Memory B cell (primary cell): ENCODE results near the gene DNAH10.

Source experiments
- ATAC-seq: fragments of 150-1000 bp; cut with Tn5 transposase; 2 replicates; pipeline ENCODE4 v1.10.0; 2021; ENCODE audit warnings: low read depth, mild to moderate bottlenecking, moderate library complexity
- DNase-seq, 2 donors: peaks; one replicate each; pipeline ENCODE4 v3.0.0; 2022; ENCODE audit warnings: low spot score in 2 of 2
- H3K27ac Mint-ChIP-seq: one replicate; pipeline ENCODE4 v1.8.0; 2022; ENCODE audit warnings: mild to moderate bottlenecking, moderate library complexity, mixed read lengths
- H3K27me3 Mint-ChIP-seq: one replicate; pipeline ENCODE4 v1.8.0; 2022; ENCODE audit warnings: mixed read lengths
- H3K36me3 Mint-ChIP-seq: one replicate; pipeline ENCODE4 v1.8.0; 2022; ENCODE audit warnings: mild to moderate bottlenecking, mixed read lengths
- H3K4me1 Mint-ChIP-seq: one replicate; pipeline ENCODE4 v1.8.0; 2022; ENCODE audit warnings: mixed read lengths
- H3K4me3 Mint-ChIP-seq: one replicate; pipeline ENCODE4 v1.8.0; 2022; ENCODE audit warnings: mild to moderate bottlenecking, moderate library complexity, mixed read lengths
- H3K9me3 Mint-ChIP-seq: one replicate; pipeline ENCODE4 v1.8.0; 2022; ENCODE audit warnings: mixed read lengths

The DNAH10 gene

DNA sequence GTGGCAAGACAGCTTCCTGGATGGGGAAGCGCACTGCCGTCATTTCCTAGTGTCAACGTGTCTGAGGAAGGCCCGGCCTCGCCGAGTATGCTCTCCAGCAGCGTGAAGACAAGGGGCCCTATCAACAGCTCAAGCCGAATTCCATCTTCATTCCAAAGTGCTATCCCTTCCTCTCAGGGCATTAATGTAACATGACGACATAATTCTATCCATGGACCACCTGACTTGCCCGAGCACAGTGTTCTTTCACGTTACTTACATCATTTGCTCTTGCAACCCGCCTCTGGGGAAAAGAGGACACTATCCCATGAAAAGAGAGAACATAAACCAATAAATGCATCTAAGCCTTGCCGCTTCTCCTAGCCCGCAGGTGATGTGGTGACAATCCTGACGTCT lies 187.7 kb downstream of the DNAH10 start:
- no peak for DNase-seq
- Mint-ChIP-seq H3K27me3 (no peaks in the 10 kb centered on the region), H3K27ac (no peak overlapping the region), H3K36me3 (peaks cover 12% of the 10 kb centered on the region), H3K9me3 (no peaks in the 10 kb centered on the region), H3K4me3 (no peak overlapping the region), H3K4me1 (peaks cover 3% of the 10 kb centered on the region)
- ATAC-seq, result no peak

DNA sequence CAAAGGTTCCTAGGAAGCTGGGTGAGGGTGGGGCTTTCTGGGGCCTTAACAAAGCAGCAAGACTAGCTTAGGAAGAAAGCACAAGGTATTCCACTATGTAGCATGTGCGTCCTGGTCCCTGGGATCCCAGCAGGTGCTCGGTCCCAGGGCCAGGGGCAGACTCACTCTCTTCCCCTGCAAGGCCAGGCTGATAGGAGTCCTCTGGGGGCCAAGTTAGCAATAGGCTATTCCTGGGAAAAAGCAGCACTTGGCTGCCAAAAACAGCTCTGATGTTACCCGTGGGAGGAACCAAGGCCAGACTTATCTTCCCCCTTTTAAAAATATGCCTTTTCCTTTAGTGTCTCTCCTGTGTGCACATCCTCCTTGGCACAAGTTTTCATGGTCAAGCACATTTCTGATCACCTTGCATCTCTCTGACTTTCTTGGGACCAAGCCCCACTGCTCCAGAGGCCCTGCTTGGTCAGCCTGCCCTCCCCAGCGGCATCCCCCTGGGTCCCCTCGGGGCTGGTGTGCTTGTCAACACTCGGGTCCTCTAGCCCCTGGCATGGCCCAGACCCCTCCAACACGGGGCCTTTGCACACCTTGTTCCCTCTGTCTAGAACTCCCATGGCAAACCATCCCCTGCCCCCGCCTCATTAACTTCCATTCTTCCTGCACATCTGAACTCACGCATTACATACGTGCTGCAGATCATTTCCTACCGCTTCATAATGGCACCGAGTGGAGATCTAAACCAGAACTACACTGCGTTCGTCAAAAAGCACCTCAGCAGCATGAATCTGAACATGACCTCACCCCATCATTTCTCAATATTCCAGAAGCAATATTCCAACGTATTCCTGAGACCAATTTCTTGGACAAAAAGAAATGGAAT lies 188.6 kb downstream of the DNAH10 start:
- Mint-ChIP-seq H3K36me3 (peaks cover 11% of the 10 kb centered on the region), H3K27me3 (no peaks in the 10 kb centered on the region), H3K9me3 (no peaks in the 10 kb centered on the region), H3K27ac (no peak overlapping the region), H3K4me1 (peaks cover 3% of the 10 kb centered on the region), H3K4me3 (no peak overlapping the region)
- DNase-seq, result no peak
- no peak for ATAC-seq

DNA sequence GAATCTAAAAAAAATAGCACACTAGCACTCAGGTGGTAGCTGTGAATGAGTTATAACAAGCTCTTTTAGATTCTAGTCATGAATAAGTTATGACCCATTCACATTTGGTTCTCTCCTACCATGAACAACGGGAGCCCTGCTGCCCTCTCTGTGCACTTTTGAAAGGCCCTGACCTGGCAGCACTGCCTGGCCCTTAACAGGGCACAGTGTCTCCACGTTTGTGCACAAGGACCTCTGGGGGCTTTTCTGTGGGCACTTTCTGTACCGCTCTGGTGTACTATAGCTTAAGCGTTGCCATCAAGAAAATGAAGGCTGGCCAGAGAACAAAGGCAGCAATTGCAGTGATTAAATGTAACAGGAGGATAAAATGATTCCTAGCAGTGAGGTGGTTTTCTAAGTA lies 189.4 kb downstream of the DNAH10 start:
- peaks cover 3% of the 10 kb centered on the region for H3K4me1 Mint-ChIP-seq
- H3K36me3 Mint-ChIP-seq, result peaks cover 6% of the 10 kb centered on the region
- no peak overlapping the region for H3K4me3 Mint-ChIP-seq
- ATAC-seq (no peak), DNase-seq (no peak)
- H3K9me3 Mint-ChIP-seq, result no peaks in the 10 kb centered on the region
- no peaks in the 10 kb centered on the region for H3K27me3 Mint-ChIP-seq
- H3K27ac Mint-ChIP-seq, result no peak overlapping the region

DNA sequence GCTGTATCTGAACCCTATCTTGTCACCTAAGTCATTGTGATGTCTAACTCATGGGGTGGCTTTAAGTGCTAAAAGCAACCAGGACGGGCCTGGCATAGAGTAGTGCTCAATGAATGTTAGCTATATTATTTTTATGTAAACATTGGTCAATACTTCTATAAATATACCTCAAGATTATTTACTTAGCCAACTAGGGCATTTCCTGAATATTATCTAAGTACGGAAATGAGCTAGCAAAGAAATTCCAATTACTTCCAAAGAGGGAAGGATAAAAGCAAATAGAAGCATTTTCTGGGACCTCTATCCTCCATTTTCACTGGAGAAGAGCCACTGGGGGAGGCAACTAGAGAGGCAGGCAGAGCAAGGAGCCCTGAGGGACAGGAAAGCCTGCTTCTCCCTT lies 189.9 kb downstream of the DNAH10 start:
- Mint-ChIP-seq H3K27me3 (no peaks in the 10 kb centered on the region), H3K27ac (no peak overlapping the region), H3K4me3 (no peak overlapping the region), H3K36me3 (peaks cover 7% of the 10 kb centered on the region), H3K4me1 (peaks cover 3% of the 10 kb centered on the region), H3K9me3 (no peaks in the 10 kb centered on the region)
- no peak for ATAC-seq
- DNase-seq, result no peak

DNA sequence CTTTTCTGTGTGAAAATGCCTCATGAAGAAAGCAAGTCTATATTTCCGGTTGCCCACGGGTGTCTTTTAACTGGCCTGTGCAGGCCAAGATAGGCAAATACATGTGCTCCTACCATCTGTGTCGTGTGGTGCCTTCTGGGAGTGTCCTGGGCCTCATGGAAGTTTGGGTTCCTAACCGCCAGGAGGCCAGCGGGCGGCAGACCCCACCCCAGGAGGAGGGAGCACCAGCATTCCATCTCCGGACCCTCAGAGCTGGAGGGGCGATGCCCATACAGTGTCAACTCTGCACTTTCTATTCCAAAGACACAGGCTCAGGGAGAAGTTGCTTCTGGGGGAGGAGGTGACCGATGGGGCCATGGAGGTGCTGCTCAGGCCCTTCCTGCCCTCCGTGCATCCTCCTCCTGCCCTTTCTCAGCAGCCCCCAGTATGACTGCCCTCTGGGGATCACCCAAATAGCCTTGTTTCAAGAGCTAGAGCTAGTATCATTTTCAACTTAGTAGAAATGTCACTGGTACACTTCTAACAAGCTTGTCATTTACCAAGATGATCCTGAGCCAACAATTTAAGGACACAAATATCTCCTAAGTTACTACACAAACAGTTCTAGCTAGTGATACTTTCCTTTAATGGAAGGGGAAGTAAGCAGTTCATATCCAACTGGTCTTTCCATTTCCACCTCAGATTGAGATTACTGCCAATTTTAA lies 192.7 kb downstream of the DNAH10 start:
- peaks cover under 1% of the 10 kb centered on the region for H3K4me1 Mint-ChIP-seq
- ATAC-seq (no peak), DNase-seq (no peak)
- peaks cover 3% of the 10 kb centered on the region for H3K36me3 Mint-ChIP-seq
- H3K27me3 Mint-ChIP-seq, result no peaks in the 10 kb centered on the region
- H3K27ac Mint-ChIP-seq, result no peak overlapping the region
- H3K9me3 Mint-ChIP-seq, result no peaks in the 10 kb centered on the region
- no peak overlapping the region for H3K4me3 Mint-ChIP-seq

DNA sequence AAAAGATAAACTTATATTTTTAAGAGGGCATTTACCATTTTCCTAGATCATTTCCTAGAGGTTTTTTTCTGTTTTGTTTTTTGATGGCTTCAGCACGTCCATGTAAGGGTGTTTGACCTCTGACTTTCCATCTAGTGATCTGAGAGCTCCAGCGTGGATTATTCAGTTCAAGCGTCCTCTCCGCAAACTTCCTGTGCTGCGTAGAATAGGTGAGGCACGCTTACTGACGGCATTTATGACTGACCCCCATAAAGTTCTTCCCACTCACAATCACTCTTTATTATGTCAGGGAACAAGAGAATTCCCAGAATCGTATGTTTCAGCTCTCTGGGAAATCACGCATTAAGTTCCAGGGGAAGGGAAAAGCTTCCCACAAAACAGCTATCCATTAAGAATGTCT lies 194.1 kb downstream of the DNAH10 start:
- Mint-ChIP-seq H3K9me3 (no peaks in the 10 kb centered on the region), H3K36me3 (peaks cover 3% of the 10 kb centered on the region), H3K27me3 (no peaks in the 10 kb centered on the region), H3K4me1 (no peaks in the 10 kb centered on the region), H3K27ac (no peak overlapping the region), H3K4me3 (no peak overlapping the region)
- ATAC-seq (no peak), DNase-seq (no peak)

DNA sequence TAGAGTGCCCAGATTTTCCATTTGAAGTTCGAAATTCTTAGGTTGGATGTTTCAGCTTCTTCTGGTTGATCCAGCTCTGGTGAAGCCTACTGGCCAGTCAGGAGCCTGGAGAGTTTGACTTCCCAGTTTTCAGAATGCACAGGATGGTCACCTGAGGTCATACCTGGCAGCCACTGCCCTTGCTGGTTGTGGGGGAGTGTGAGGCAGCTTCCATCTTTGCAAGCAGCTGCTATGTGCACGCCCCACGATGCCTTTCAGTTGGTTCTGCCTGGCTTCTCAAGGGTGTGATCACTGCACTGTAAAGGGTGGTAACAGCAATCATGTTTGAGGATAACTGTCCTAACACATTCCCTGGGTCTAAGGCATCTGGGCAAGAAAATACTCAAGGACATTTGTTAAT lies 195.1 kb downstream of the DNAH10 start:
- H3K9me3 Mint-ChIP-seq, result no peaks in the 10 kb centered on the region
- H3K4me3 Mint-ChIP-seq, result no peak overlapping the region
- no peaks in the 10 kb centered on the region for H3K27me3 Mint-ChIP-seq
- ATAC-seq (no peak), DNase-seq (no peak)
- H3K27ac Mint-ChIP-seq, result no peak overlapping the region
- H3K4me1 Mint-ChIP-seq, result no peaks in the 10 kb centered on the region
- H3K36me3 Mint-ChIP-seq, result peaks cover 3% of the 10 kb centered on the region

DNA sequence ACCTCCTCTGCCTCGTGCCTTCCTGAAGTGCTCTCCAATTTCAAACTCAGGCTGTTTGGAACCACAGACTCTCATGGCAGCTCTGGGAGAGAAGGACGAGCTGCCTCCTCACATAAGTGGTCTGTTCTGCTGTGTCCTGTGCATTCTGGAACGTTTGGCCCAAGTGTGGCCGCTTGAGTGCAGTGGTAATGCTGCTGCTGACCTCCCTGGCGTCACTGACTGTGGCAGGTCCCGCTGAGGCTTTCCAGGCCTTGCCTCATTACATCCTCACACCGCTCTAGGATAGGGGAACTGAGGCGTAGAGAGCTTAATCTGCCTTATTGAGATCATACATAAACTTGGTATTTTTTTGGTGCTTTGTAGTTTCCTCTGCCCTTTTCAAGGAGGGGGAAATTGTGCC lies 196.4 kb downstream of the DNAH10 start:
- H3K9me3 Mint-ChIP-seq, result no peaks in the 10 kb centered on the region
- H3K4me1 Mint-ChIP-seq, result peaks cover 3% of the 10 kb centered on the region
- DNase-seq (no peak), ATAC-seq (no peak)
- H3K4me3 Mint-ChIP-seq, result no peak overlapping the region
- H3K27ac Mint-ChIP-seq, result no peak overlapping the region
- peaks cover 3% of the 10 kb centered on the region for H3K36me3 Mint-ChIP-seq
- H3K27me3 Mint-ChIP-seq, result no peaks in the 10 kb centered on the region

DNA sequence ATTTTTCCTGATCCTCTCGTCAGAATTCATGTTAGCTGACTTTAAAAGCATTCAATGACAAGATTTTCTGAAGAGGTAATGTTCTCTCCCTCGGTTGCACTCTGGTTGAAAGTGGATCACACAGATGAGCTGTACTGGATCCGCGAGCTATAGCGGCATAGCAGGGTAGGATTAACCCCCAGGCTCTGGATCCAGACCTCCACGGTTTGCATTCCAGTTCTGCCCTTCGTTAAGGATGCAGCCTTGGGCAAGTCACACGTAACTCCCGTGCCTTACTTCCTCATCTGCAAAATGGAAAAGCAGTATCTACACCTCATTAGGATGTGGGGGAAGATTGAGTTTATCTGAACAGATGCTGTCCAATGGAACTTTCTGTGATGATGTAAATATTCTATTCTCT lies 196.8 kb downstream of the DNAH10 start:
- ATAC-seq (no peak), DNase-seq (no peak)
- Mint-ChIP-seq H3K4me3 (no peak overlapping the region), H3K9me3 (no peaks in the 10 kb centered on the region), H3K27ac (no peak overlapping the region), H3K27me3 (no peaks in the 10 kb centered on the region), H3K36me3 (peaks cover 3% of the 10 kb centered on the region), H3K4me1 (peaks cover 3% of the 10 kb centered on the region)

DNA sequence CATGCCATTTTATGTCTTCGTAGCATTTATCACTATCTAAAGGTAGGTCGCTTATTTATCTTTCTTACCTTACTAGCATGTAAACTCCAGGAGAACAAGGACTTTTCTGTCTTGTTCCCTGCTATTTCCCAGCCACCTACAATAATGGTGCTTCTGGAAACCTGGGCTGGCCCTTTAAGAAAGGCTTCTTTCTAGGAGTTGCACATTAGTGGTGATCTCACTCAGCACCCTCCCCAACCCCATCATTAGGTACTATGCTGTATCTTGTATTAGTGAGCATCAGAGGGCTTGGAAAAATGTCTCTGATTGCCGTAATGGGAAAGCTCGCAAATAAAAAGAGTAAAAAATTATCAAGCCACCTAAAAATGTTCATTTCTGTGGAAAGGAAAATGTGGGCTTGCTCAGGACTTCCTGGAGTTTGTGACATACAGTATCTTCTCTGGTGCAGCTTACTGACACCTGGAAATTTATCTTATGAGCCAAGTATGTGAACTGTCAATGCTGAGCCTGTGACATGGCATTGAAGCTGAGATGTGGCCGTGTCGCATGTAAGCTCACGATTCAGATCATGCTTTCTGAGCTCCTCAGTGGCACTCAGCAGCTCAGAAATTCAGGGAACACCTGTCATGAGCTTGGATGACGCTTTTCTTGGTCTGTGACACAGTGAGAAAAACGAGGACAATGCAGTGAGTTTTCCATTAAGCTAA lies 198.1 kb downstream of the DNAH10 start:
- H3K4me3 Mint-ChIP-seq, result no peak overlapping the region
- H3K27ac Mint-ChIP-seq, result no peak overlapping the region
- no peaks in the 10 kb centered on the region for H3K27me3 Mint-ChIP-seq

DNA sequence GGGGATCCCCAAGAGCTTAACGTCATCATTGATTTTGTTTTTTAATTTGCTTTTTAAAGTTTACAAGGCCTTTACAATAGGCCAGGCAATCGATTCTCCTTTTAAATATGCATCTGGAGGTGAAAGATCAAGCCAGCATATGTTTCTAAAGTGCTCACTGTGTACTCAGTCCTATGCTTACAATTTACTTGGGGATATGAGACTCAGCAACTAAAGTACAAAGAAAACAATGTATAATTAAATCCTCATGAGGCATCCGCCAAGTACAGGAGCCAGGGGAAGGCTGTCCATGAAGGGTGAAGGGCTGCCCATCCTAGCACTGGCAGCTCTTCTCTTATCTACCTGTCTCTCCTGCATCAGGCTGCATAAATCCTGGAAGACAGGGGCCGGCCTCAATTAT lies 198.8 kb downstream of the DNAH10 start:
- H3K27me3 Mint-ChIP-seq, result no peaks in the 10 kb centered on the region
- no peak overlapping the region for H3K4me3 Mint-ChIP-seq
- H3K36me3 Mint-ChIP-seq, result peaks cover 3% of the 10 kb centered on the region
- H3K4me1 Mint-ChIP-seq, result peaks cover 3% of the 10 kb centered on the region
- no peak for DNase-seq
- no peaks in the 10 kb centered on the region for H3K9me3 Mint-ChIP-seq
- H3K27ac Mint-ChIP-seq, result no peak overlapping the region
- ATAC-seq, result no peak

More for the DNA sequence above, 198.1 kb downstream of the DNAH10 start:
- H3K4me1 Mint-ChIP-seq, result peaks cover 3% of the 10 kb centered on the region
- DNase-seq, result no peak
- ATAC-seq, result no peak
- no peaks in the 10 kb centered on the region for H3K9me3 Mint-ChIP-seq
- H3K36me3 Mint-ChIP-seq, result peaks cover 3% of the 10 kb centered on the region

DNA sequence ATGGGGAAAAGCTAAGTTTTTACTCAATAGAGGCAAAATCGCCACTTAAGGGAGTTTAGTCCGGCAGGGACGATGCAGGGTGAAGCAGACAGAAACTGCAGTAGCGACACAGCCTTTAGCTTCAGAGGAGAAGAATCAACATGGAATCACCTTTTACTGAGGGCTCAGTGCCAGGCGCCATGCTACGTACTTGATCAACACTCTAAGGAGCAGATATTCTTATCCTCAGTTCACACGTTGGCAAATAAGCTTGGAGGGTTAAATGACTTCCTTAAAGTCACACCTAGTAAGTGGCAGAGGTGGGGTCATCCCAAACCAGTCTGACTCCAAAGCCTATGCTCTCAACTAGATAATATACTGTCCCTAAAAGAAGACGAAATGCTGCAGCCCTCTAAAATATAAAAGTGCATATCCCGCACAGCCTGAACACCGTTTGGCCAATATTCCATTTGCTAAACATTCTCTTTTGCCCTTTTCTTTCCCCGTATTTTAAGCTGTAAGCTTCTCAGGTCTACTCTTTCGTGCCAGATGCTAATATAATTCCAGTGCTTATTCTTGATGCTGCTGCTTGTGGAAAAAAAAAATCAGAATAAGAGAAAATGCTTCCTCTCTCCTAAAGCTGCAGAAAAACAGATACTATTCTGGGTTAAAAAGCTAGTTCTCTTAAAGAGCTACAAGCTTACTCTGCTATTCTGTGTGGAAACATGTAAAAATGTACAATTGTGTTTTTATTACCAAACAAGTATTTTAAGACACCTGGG lies 199.7 kb downstream of the DNAH10 start:
- H3K4me1 Mint-ChIP-seq, result peaks cover 3% of the 10 kb centered on the region
- no peaks in the 10 kb centered on the region for H3K27me3 Mint-ChIP-seq
- H3K4me3 Mint-ChIP-seq, result no peak overlapping the region
- no peak overlapping the region for H3K27ac Mint-ChIP-seq
- ATAC-seq (no peak), DNase-seq (no peak)
- H3K9me3 Mint-ChIP-seq, result no peaks in the 10 kb centered on the region
- no peaks in the 10 kb centered on the region for H3K36me3 Mint-ChIP-seq

DNA sequence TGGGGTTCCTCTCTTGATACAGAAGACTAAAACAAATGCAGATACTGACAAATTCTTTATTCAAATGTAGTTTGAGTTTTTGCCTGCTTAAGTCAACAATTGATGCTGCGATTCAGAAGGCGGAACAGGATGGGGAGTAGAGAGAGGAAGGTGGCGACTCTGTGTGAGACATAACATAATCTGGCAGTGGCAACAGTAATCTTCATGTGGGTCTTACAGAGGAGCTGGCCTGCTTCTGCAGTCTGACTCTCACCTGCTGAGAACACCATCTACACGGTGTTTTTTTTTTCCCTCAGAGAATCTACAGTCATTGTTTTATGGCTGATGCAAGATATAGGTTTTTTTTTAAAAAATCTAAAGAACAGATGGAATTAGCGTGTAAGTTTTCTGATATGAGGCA lies 200.4 kb downstream of the DNAH10 start:
- Mint-ChIP-seq H3K4me3 (no peak overlapping the region), H3K27ac (no peak overlapping the region), H3K36me3 (no peaks in the 10 kb centered on the region), H3K9me3 (no peaks in the 10 kb centered on the region), H3K4me1 (peaks cover 3% of the 10 kb centered on the region), H3K27me3 (no peaks in the 10 kb centered on the region)
- ATAC-seq (no peak), DNase-seq (no peak)

DNA sequence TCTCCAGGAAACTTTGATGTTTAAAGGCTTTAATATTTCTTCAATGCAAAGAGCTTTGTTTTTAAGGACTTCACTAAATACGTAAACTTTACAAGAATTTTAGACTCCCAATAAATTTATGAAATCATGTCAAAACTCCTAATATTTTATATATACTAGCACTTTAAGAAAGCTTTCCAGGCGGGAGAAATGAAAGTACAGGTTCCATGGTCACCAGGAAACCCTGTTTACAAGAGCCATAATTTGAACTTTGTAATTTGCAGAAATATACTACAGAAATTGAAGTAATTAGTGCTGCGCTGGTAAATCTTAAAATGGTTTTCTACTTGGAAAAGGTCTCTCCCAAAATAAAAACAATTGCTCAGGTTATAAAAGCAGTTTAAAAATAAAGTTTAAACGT lies 201.7 kb downstream of the DNAH10 start:
- H3K4me1 Mint-ChIP-seq, result peaks cover 3% of the 10 kb centered on the region
- no peak overlapping the region for H3K4me3 Mint-ChIP-seq
- H3K36me3 Mint-ChIP-seq, result peaks cover 1% of the 10 kb centered on the region
- no peak overlapping the region for H3K27ac Mint-ChIP-seq
- no peaks in the 10 kb centered on the region for H3K27me3 Mint-ChIP-seq
- H3K9me3 Mint-ChIP-seq, result no peaks in the 10 kb centered on the region
- DNase-seq (no peak), ATAC-seq (no peak)
